ENCODE data around the gene MPEG1.

MPEG1 gene

GRCh38 chr11:59224351-59224928, 11.7 kb upstream of the MPEG1 start:
- Histone ChIP-seq H3K9ac (ENCODE audit: low read depth, low read length) (no peak overlapping the region), H3K9me3 (ENCODE audit: control insufficient read depth, insufficient read depth, low read length) (no peaks in the 10 kb centered on the region), H3K36me3 (ENCODE audit: insufficient read depth, low read length) (no peaks in the 10 kb centered on the region), H3K4me1 (ENCODE audit: insufficient read depth, low read length) (no peaks in the 10 kb centered on the region)

DNA sequence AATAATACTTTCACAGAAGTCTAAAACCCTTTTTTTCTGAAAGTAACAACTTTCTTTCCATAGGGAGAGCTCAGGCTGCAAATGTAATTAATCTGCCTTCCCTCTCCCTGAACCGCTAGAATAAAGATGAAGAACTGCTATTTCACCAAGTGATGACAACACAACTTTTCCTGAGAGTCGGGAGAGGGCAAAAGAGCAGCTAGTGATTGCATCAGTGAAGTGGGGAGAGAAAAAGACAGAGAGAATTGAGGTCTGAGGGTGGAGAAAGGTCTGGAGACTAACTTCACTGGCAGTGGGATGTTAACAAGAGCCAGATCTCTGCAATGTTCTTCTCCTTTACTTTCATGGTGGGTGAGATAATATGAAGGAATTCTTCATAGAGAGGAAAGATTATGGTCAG, 10.9 kb upstream of the MPEG1 start:
- no peaks in the 10 kb centered on the region for H3K4me1 ChIP-seq (ENCODE audit: insufficient read depth, low read length)
- H3K36me3 ChIP-seq (ENCODE audit: insufficient read depth, low read length): no peaks in the 10 kb centered on the region
- no peak overlapping the region for H3K9ac ChIP-seq (ENCODE audit: low read depth, low read length)

DNA sequence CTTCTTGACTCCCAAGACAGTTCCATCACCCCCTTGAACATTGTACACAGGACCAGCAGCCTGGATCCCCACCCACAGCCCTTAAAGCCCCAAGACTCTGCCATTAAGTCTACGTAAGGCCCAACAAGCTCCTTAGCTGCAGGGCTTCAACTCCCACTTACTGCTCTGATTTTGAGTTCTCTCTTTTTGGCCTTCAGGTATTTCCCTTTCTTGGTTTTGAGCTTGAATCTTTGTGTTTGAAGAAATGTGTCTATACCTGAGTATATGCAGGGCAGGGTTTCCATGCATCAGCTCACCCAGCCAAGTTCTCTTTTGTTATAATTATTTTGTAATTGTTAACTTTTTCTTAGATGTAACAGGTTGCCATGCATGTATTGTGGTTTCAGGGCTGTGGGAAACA, 10.4 kb upstream of the MPEG1 start:
- Histone ChIP-seq H3K36me3 (ENCODE audit: insufficient read depth, low read length) (no peaks in the 10 kb centered on the region), H3K9me3 (ENCODE audit: control insufficient read depth, insufficient read depth, low read length) (no peaks in the 10 kb centered on the region), H3K9ac (ENCODE audit: low read depth, low read length) (no peak overlapping the region), H3K4me1 (ENCODE audit: insufficient read depth, low read length) (no peaks in the 10 kb centered on the region)

More for the DNA sequence above, 10.9 kb upstream of the MPEG1 start:
- no peaks in the 10 kb centered on the region for H3K9me3 ChIP-seq (ENCODE audit: control insufficient read depth, insufficient read depth, low read length)

GRCh38 chr11:59222464-59223060, 9.8 kb upstream of the MPEG1 start:
- H3K9ac ChIP-seq (ENCODE audit: low read depth, low read length): no peak overlapping the region
- no peaks in the 10 kb centered on the region for H3K9me3 ChIP-seq (ENCODE audit: control insufficient read depth, insufficient read depth, low read length)
- no peaks in the 10 kb centered on the region for H3K36me3 ChIP-seq (ENCODE audit: insufficient read depth, low read length)
- no peaks in the 10 kb centered on the region for H3K4me1 ChIP-seq (ENCODE audit: insufficient read depth, low read length)

GRCh38 chr11:59221441-59221840, 8.7 kb upstream of the MPEG1 start:
- Histone ChIP-seq H3K4me1 (ENCODE audit: insufficient read depth, low read length) (no peaks in the 10 kb centered on the region), H3K36me3 (ENCODE audit: insufficient read depth, low read length) (no peaks in the 10 kb centered on the region), H3K9ac (ENCODE audit: low read depth, low read length) (no peak overlapping the region), H3K9me3 (ENCODE audit: control insufficient read depth, insufficient read depth, low read length) (no peaks in the 10 kb centered on the region)

DNA sequence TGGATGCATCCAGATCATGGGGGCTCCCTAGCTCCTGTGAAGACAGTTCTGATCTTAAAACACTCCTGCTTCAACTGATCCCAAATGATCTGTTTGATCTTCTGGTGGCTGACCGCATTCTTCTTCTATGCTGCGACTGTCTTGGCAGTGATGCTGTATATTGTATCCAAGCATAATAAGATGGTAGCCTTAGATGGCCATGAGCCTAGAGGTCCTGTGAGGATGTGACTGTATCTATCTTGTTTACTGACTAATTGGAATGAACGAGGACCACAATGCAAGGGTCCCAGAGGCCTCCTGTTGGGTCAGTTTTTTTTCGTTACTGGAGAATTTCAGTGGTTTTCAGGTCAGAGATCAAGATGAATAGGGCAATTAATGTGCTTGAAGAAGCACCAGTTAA, 7.1 kb upstream of the MPEG1 start:
- Histone ChIP-seq H3K9me3 (ENCODE audit: control insufficient read depth, insufficient read depth, low read length) (no peaks in the 10 kb centered on the region), H3K4me1 (ENCODE audit: insufficient read depth, low read length) (no peaks in the 10 kb centered on the region), H3K9ac (ENCODE audit: low read depth, low read length) (no peak overlapping the region), H3K36me3 (ENCODE audit: insufficient read depth, low read length) (no peaks in the 10 kb centered on the region)

DNA sequence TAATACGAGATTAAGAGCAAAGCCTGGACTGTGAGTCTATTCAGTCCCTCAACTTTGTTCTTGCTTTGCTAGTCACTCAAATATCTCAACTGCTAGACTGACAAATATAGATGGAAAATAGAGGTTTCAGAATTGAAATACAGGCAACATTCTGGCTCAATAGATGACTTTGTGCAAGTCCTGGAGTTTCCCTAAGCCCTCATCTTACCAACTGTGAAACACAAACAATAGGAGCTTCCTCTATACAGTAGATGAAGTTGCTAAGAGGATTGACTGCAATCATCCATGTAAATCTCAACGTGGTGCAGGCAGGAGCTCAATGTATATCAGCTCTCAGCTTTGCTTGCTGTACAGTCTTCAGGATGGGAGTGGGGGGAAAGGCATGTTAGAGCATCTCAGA, 6.2 kb upstream of the MPEG1 start:
- Histone ChIP-seq H3K4me1 (ENCODE audit: insufficient read depth, low read length) (no peaks in the 10 kb centered on the region), H3K9ac (ENCODE audit: low read depth, low read length) (no peak overlapping the region), H3K36me3 (ENCODE audit: insufficient read depth, low read length) (no peaks in the 10 kb centered on the region), H3K9me3 (ENCODE audit: control insufficient read depth, insufficient read depth, low read length) (no peaks in the 10 kb centered on the region)

GRCh38 chr11:59218319-59218718, 5.6 kb upstream of the MPEG1 start:
- Histone ChIP-seq H3K36me3 (ENCODE audit: insufficient read depth, low read length) (no peaks in the 10 kb centered on the region), H3K9me3 (ENCODE audit: control insufficient read depth, insufficient read depth, low read length) (no peaks in the 10 kb centered on the region), H3K9ac (ENCODE audit: low read depth, low read length) (no peak overlapping the region), H3K4me1 (ENCODE audit: insufficient read depth, low read length) (no peaks in the 10 kb centered on the region)

GRCh38 chr11:59216641-59217564, 4.2 kb upstream of the MPEG1 start:
- Histone ChIP-seq H3K9me3 (ENCODE audit: control insufficient read depth, insufficient read depth, low read length) (no peaks in the 10 kb centered on the region), H3K4me1 (ENCODE audit: insufficient read depth, low read length) (no peaks in the 10 kb centered on the region), H3K9ac (ENCODE audit: low read depth, low read length) (no peak overlapping the region)

GRCh38 chr11:59214141-59214893, 1.6 kb upstream of the MPEG1 start:
- H3K9me3 ChIP-seq (ENCODE audit: control insufficient read depth, insufficient read depth, low read length): no peaks in the 10 kb centered on the region
- H3K4me1 ChIP-seq (ENCODE audit: insufficient read depth, low read length): no peaks in the 10 kb centered on the region
- no peak overlapping the region for H3K9ac ChIP-seq (ENCODE audit: low read depth, low read length)
- no peaks in the 10 kb centered on the region for H3K36me3 ChIP-seq (ENCODE audit: insufficient read depth, low read length)

More at GRCh38 chr11:59216641-59217564, 4.2 kb upstream of the MPEG1 start:
- H3K36me3 ChIP-seq (ENCODE audit: insufficient read depth, low read length): no peaks in the 10 kb centered on the region

- Histone ChIP-seq H3K9me3 (ENCODE audit: control insufficient read depth, insufficient read depth, low read length) (no peaks in the 10 kb centered on the region), H3K36me3 (ENCODE audit: insufficient read depth, low read length) (no peaks in the 10 kb centered on the region), H3K4me1 (ENCODE audit: insufficient read depth, low read length) (no peaks in the 10 kb centered on the region), H3K9ac (ENCODE audit: low read depth, low read length) (no peak overlapping the region)
Measured at GRCh38 chr11:59212222-59212621, 505 bp downstream of the MPEG1 start.

DNA sequence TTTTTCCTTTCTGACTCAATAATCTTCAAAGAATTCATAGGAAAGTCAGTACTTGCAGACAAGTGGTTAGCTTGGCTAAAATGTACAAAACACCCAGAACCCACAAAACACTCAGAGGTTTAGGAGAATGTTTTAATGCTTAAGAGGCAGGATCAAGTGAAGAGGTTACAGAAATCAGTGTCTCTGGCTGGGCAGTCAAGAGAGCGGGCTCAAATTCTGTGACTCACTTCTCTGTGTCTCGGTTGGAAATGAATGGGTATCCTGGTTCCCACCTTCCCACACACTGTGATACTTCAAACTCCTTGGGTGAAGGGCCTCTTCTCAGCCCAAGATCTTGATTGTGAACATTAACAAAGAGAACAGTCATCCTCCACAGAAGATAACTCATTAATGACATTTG, 3.8 kb downstream of the MPEG1 start:
- no peak overlapping the region for H3K9ac ChIP-seq (ENCODE audit: low read depth, low read length)
- no peaks in the 10 kb centered on the region for H3K36me3 ChIP-seq (ENCODE audit: insufficient read depth, low read length)
- no peaks in the 10 kb centered on the region for H3K4me1 ChIP-seq (ENCODE audit: insufficient read depth, low read length)
- H3K9me3 ChIP-seq (ENCODE audit: control insufficient read depth, insufficient read depth, low read length): no peaks in the 10 kb centered on the region

DNA sequence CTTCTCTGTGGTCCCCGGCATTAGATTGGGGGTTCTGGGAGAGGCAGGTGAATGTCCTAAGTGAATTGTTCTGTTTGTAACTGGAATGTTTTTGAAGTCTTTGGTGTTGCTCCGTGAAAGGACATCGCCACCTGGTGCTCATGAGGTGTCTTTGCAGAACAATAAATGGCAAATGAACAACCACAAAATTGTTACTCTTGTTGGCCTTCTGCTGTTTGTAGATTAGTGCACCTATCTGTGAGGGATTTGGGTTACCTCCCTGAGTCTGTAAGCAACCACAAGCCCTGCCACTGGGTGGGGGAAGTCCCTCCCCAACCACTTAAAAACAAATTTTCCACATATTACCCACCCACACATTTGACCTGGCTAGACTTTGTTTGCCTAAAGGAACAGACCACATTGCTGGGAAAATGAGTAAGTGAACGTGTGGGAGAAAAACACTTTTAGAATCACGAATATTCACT, 4.7 kb downstream of the MPEG1 start:
- no peaks in the 10 kb centered on the region for H3K36me3 ChIP-seq (ENCODE audit: insufficient read depth, low read length)
- H3K9me3 ChIP-seq (ENCODE audit: control insufficient read depth, insufficient read depth, low read length): no peaks in the 10 kb centered on the region
- no peak overlapping the region for H3K9ac ChIP-seq (ENCODE audit: low read depth, low read length)
- no peaks in the 10 kb centered on the region for H3K4me1 ChIP-seq (ENCODE audit: insufficient read depth, low read length)

GRCh38 chr11:59206635-59207034, 6.1 kb downstream of the MPEG1 start:
- H3K9ac ChIP-seq (ENCODE audit: low read depth, low read length): no peak overlapping the region

More at GRCh38 chr11:59206635-59207034, 6.1 kb downstream of the MPEG1 start:
- Histone ChIP-seq H3K9me3 (ENCODE audit: control insufficient read depth, insufficient read depth, low read length) (no peaks in the 10 kb centered on the region), H3K36me3 (ENCODE audit: insufficient read depth, low read length) (no peaks in the 10 kb centered on the region), H3K4me1 (ENCODE audit: insufficient read depth, low read length) (no peaks in the 10 kb centered on the region)
